Activated CD4-positive, alpha-beta T cell treated with anti-CD3 and anti-CD28 coated beads, Interleukin-2, amount 50 U/mL, for 16 hours (primary cell): Measurements from ENCODE around the gene IGF2BP2.
"Not testable (repeated sequence)": the region's sequence is repeated elsewhere in the genome, so short reads cannot be mapped to it uniquely, and the experiment has no call there.

Source experiments
- DNase-seq: peaks from one replicate; pipeline ENCODE4 v3.0.0-alpha.2; 2020

IGF2BP2 gene

DNA sequence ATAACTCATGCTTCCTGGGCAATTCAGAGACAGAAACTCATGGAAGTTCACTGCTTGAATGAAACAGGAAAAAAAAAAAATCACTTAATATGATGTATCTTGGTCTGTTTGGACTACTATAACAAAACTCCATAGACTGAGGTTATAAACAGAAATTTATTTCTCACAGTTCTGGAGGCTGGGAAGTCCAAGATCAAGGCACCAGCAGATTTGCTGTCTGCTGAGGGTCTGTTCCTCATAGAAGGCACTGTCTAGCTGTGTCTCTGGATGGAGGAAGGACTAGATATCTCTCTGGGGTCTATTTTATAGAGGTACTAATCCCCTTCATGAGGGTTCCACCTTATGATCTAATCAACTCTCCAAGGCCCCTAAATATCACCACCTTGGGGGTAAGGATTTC lies 119.3 kb downstream of the IGF2BP2 start:
- no peak for DNase-seq

DNA sequence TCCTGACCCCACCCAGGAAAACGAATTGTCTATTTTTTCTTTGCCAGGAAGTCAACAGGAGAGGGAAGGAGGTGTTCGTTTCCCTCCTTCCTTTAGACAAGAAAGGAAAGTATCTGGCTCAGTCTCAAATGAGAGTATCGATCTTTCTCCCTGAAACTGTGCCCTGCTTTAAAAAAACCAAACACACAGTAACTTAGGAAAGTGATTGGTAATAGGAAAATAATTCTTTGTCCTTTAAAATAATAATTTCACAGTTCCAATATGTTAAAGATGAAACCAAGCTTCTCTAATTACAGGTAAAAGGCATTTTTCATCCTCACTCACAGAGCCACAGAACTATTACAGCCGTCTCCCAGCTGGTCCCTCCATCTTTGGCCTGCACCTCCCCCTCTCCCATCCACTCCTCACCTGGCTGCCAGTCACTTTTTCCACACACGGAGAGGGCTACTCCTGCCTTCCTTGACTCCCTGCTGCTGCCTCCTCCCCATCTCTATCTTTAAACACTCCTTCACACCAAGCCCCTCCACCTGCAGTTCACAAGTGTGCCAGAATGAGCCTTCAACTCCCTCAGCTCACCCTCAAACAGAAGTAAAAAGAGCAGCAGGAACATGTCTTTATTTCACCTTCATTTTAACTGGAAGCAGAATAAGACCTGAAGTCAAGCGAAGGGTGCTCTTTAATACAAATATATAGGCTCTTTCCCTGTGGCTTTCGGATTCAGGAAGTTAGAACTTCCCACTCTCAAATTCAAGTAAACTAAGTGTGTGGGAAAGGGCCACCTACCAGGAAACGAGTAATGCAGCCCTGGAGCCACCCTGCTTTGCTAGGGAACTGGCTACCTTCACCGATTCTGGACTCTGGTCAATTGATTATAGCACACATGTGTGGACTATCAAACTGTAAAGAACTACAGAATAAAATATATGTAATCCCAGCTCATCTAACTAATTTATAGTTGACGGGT lies 122.3 kb downstream of the IGF2BP2 start:
- no peak for DNase-seq

DNA sequence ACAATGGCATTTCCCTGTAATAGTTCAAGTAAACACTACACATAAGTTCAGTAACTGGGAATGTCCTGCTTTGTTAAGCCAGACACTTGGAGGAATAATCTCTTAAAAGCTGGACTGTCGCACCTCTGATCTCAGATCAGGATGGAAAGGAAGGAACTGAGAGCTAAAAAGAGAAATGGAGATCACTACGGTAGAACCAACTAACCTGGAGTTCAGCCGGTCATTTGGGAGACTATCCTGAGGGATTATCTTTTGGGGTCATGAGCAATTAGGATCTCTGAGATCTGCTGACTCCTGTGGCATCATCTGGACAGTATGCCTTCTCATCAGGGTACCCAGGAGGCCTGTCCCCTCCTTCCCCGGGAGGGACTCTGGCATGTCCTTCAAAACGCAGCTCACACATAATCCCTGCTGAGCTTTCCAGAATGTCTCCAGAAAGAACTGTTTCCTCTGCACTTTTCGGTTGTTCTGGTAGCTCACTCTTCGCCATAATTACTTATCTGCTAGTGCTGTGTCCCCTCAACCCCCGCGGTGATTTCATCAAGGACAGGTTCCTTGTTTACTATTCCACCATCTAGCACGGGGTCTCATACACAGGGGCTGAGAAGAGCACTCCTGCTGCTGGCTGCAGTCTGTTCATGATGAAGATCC lies 123.1 kb downstream of the IGF2BP2 start:
- DNase-seq = no peak

DNA sequence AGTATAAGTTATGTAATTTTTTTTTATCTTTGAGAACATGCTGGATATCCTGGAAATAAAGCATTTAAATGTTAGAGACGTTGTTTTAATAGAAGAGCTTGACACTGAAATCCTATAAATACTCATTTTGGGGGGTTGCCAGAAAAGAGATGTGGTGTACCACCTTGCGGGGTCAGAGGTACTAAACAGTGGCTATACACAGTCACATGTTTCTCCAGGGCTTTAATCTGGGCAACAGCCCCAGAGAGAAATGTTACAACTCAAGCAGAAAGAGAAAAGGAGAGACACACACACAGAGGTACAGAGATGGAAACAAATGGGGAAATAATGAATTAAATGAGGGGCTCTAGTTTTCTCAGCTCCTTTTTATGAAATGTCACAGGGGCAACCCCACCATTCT lies 124.9 kb downstream of the IGF2BP2 start:
- no peak for DNase-seq

DNA sequence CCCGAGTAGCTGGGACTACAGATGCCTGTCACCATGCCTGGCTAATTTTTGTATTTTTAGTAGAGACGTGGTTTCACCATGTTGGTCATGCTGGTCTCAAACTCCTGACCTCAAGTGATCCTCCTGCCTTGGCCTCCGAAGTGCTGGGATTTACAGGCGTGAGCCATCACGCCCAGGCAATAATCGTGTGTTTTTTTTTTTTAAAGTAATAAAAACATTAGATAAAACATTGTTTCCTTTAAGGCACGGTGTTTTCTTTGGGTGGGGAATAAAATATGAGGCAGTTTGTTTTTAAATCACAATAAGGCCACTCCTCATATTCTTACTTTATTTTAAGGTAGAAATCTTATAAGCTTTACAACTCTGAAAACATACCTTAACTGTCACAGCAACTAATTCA lies 127.6 kb downstream of the IGF2BP2 start:
- DNase-seq = not testable (repeated sequence)

DNA sequence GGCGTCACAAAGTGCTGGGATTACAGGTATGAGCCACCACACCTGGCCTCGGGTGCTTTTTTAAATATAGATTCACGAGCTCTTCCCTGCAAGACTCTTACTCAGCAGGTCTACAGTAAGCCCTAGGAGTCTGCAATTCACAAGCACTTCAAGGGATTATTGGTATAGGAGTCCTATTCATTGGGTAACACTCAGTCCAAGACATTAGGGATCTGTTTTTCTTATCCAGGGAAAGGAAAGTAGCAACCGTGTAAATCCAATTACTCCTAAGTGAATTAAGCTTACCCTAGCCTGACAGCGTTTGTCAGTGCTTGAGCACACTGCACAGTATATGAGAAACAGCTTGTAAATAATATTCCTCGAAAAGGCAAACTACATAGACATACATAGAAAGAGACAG lies 128.8 kb downstream of the IGF2BP2 start:
- DNase-seq = no peak

DNA sequence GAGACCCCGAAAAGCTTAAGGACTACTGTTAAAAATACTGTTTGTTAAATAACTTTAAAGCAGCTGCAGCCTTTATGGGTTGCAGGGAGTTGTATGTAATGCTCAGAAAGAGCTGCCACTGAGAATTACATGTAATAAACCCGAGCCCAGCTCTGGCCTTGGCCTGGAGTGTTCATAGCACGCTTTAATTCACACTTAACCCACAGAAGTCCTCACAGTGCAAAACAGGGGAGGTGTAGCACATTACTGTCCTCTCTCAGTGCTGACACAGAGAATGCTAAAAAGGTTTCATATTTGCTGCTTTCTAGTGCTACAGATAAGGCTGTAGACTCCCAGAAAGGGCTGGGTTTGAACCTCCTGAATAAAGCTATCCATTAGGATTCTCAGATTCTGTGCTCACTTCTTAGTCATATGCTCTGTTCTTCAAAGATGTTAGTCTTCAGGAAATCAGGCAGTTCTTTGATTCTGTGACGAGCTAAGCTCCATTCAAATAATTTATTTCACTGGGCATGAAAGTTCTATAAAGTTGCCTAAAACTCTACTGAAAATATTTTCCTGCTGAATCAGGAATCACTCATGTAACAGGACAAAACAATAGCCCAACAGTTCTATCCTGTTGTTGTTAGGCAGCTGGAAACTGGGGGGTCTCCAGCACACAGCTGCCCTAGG lies 130.7 kb downstream of the IGF2BP2 start:
- no peak for DNase-seq

DNA sequence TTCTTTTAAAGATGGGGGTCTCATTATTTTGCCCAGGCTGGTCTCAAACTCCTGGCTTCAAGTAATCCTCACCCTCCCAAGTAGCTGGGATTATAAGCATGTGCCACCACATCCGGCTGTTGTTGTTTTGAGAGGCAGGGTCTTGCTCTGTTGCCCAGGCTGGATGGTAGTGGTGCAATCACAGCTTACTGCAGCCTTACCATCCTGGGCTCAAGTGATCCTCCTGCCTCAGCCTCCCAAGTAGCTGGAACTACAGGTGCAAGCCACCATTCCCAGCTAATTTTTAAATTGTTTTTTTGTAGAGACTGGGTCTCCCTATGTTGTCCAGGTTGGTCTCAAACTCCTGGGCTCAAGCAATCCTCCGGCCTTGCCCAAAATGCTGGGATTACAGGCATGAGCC lies 133.2 kb downstream of the IGF2BP2 start:
- no peak for DNase-seq

DNA sequence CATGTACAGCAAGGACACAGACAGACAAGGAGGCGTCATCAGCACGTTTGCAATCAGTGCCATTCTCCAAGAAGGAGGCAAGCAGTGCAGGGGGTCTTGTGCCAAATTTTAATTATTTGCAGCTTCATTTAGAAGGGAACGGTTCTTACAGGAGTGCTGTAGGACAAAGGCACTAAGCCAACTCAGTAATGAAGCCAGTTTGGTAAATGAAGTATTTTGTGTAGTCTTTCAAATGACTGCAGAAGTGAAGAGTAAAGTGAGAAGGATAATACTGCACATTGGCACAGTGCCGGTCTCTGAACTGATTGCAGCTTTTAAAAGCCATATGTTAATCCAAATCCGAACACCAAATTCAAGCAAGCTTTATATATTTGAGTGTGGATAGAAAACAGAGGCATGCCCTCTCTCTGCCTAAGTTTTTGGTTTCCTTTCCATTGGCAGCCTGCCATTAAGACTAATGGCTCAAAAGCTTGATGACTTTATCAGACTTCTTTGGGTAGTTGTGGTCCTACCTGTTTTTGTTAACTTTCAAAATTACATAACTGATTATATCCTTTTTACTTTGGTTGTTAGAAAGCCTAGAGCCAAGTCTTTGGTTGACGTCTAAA lies 137.5 kb downstream of the IGF2BP2 start:
- DNase-seq = no peak

DNA sequence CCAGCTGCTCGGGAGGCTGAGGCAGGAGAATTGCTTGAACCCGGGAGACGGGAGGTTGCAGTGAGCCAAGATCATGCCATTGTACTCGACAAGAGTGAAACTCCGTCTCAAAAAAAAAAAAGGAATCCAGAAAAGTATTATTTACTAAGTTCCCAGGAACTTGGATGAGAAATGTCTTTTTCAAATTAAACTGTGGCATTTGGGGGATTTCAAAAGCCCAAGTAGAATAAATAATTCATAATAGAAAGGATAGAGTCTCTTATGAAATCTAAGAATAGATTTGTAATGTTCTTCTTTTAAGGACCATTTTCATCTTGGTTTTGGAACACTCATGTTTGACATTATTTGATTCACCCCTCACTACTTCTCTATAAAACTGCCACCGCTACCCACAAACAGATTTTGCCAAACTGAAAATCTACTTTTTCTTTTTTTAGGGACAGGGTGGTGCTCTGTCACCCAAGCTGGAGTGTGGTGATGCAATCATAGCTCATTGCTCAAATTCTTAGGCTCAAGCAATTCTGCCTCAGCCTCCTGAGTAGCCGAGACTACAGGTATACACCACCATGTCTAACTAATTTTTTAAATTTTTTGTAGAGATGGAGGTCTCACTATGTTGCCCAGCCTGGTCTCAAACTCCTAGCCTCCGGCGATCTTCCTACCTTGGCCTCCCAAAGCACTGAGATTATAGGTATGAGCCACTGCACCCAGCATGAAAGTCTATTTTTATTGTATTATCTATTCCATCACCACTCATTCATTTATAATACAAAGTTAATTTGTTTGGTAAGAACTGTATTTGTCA lies 139.4 kb downstream of the IGF2BP2 start:
- DNase-seq = no peak

DNA sequence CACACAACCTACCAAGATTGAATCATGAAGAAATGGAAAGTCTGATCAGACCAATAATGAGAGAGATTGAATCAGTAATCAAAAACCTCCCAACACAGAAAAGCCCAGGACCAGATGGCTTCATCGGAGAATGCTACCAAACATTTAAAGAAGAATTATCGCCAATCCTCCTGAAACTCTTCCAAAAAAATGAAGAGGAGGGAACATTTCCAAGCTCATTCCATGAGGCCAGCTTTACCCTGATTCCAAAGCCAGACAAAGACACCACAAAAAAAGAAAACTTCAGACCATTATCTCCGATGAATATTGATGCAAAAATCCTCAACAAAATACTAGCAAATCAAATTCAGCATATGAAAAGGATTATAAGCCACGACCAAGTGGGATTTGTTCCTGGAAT lies 144.6 kb downstream of the IGF2BP2 start:
- no peak for DNase-seq

DNA sequence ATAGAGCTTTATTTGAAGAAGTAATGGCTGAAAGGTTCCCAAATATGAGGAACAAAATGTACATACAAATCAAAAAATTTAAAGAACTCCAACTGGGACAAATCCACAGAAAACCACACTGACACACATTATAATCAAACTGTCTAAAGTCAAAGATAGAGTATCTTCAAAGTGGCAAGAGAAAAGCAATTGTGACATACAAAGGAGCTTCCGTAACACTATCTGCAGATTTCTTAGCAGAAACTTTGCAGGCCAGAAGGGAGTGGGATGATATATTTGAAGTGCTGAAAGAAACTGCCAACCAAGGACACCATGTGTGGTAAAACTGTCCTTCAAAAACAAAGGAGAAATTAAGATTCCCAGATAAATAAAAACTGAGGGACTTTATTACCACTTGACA lies 146.8 kb downstream of the IGF2BP2 start:
- DNase-seq = no peak

DNA sequence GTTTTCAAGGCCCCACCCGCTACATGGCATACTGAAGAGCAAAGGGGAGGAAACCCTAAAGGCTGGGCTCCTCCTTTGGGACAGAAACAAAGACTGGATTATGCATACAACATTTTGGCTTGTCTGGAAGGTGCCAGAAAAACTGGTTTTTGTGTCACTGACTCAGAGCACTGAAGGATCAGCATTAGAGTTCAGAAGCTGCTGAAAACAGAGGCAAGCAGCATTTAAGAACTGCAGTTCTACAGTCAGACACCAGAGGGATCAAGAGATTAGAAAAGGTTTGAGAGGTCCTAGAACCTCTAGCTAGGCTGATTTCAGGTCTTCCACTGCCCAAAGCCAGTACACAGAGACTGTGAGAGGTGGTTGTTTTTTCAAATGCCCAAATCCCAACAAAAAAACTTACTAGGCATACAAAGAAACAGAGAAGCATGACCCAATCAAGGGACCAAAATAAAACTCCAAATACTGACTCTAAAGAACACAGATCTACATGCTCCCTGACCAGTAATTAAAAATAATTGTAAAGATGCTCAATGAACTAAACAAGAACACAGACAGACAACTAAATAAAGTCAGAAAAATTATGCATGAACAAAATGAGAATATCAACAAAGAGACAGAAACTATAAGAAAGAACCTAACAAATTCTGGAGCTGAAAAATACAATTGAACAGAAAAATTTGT lies 147.6 kb downstream of the IGF2BP2 start:
- peak; percentile 53 for DNase-seq

DNA sequence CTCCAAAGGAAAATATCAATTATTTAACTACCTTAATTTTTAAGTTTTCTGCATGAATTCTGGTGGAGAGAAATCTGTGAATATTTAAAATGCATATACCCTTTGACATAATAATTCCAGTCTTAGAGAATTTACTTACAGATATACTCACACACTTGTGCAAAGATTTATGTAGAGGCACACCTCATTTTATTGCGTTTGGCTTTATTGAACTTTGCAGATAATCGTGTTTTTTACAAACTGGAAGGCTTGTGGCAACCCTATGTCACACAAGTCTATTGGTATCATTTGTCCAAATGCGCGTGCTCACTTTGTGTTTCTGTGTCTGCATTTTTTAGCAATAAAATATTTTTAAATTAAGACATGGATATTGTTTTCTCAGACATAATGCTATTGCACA lies 157.3 kb downstream of the IGF2BP2 start:
- no peak for DNase-seq

DNA sequence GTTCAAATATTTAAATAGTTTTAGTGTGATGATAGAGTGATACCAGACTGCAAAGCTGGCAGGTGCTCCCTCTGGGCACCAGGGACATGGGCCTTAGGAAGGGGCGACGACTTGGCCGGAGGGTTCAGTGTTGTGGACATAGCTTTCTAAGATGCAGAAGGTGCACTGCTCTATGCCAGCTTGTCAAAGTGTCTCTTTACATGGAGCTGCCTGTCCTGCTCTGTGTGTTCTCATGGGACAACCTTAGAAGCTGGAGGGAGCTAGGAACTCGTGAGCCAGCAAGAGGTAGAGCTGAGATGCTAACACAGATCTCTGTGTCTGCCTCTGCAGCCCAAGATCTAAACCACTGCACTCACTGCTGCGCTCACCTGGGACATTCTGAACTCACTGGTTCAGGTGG lies 160.9 kb downstream of the IGF2BP2 start:
- no peak for DNase-seq

DNA sequence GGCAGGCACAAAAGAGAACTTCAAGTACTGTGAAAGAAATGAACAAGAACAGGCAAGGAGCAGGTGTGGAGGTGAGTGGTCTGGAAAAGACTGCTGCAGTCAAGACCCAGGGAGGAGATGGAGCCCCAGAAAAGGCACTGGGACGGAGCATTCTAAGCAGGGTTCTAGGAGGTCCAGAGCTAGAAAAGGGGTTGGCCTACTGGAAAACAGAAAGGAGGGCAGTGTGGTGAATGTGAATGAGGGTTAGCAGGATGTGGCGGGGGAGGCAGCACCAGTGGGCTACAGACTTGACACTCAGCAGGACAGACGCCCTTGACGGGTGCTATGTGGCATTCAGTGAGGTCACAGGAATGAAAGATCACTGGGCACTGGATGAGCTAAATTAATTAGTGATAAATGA lies 163.1 kb downstream of the IGF2BP2 start:
- DNase-seq = no peak

DNA sequence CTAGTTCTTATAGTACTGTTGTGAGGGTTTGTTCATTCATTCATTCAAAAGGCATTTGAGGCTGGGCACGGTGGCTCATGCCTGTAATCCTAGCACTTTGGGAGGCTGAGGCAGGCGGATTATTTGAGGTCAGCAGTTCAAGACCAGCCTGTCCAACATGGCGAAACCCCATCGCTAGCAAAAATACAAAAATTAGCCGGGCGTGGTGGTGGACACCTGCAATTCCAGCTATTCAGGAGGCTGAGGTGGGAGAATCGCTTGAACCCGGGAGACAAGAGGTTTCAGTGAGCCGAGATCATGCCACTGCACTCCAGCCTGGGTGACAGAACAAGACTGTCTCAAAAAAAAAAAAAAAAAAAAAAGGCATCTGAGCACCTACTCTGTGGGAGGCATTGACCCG lies 163.5 kb downstream of the IGF2BP2 start:
- DNase-seq = not testable (repeated sequence)

DNA sequence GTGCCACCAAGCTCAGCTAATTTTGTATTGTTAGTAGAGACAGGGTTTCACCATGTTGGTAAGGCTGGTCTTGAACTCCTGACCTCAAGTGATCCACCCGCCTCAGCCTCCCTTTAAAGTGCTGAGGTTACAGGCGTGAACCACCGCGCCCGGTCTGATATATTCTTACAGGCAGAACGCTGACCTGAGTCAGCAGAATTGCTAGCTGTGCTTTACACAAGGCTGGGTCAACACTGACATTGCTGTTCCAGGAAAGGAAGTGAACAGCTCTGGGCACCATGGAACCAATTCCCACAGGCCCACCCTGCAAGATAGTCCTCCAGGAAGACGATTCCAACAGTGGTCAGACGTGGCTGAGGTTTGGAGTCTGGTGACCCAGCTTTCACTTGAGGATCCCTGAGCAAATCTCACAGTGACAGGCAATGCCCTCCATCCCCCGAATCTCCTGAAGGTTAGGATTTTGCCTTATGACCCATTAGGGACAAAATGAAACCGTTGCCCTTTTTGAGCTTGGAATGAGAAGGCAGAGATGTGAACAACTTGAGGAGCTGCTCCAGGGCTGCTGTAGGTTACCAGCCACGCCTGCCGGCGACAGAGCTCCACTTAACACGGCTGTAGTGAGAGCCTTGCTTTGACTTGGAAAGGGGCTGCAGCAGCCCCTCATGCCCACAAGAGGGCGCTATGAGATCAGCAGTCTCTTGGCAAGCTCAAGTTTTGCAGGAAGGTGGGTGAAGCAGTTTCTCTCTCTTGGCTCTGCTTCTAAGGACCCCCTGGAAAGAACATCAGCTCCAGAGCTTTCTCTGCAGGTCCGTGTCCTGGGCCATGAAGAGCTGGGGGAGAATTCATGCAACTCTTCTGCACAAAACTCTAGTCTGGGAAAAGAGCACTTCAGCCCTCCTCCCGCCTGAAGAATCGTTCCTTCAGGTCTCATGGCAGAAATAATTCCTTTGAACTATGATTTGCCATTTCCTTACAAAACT lies 164.6 kb downstream of the IGF2BP2 start:
- DNase-seq = peak; percentile 81

DNA sequence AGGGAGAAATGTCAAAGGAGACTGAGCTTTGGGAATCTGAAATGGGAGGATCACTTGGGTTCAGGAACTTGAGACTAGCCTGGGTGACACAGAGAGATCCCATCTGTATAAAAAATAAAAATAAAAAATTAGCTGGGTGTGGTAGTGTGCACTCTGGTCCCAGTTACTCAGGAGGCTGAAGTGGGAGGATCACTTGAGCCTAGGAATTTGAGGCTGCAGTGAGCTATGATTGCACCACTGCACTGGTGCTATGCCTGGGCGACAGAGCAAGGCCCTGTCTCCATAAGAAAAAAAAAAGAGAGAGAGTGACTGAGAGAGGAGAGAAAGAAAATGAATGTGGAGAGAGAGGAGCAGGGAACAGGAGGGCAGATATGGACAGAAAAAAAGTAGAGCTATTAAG lies 165.9 kb downstream of the IGF2BP2 start:
- DNase-seq = no peak

DNA sequence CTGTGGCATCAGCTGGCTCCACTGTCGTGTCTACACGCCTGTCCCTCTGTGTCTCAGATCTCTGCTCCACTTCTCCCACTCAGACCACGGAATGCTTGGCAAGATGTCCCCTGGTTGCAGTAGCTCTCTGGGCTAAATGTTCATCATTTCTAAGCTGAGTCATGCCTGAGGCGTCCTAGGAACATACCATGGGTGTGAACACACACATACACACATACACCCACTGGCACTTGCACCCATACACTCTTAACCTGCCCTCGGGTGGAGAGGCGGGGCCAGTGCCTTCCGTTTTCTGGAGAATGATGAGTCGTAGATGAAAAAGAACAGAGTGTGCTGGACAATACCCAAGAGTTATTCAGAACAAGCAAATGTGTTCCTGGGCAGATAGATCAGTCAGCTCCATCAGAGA lies 166.3 kb downstream of the IGF2BP2 start:
- DNase-seq = no peak
